ENCODE results near the gene SCRG1. TPM values are rescaled to one million over a fixed set of nuclear protein-coding genes. Genes with fewer than 3 reads are reported as not detected.

The SCRG1 gene
- polyA plus RNA-seq, 3 donors: 0.07 to 0.24 (median 0.08) TPM

- WGBS (ENCODE audit: insufficient coverage): 0% methylated on average over 3 of the region's 3 CpGs
- no peaks in the 10 kb centered on the region for H3K9me3 ChIP-seq (replicated peaks in 1 of 2; ENCODE audit: control insufficient read depth in 1 of 2, insufficient read depth in 1 of 2, low read length in 2 of 2)
- peaks cover 0 to 3% (median 0%) of the 10 kb centered on the region in 3 donors for H3K27me3 Mint-ChIP-seq (ENCODE audit: low read depth in 3 of 3)
- H3K79me2 ChIP-seq (ENCODE audit: insufficient read depth, low read length): peaks cover 11% of the 10 kb centered on the region
- H3K4me1 Mint-ChIP-seq: peaks cover 84% of the 10 kb centered on the region
- H4K20me1 ChIP-seq (ENCODE audit: insufficient read depth, low read length): no peaks in the 10 kb centered on the region
- DNase-seq: peak; percentile 73 to 90 (median 81)
- H3K27me3 ChIP-seq (ENCODE audit: control insufficient read depth in 2 of 2, insufficient read depth in 2 of 2, low read length in 2 of 2): no peaks in the 10 kb centered on the region
- peak overlapping the region; percentile 56 for H3K9ac ChIP-seq (ENCODE audit: insufficient read depth, low read length, poor library complexity, severe bottlenecking)
- H3K36me3 ChIP-seq (replicated peaks in 1 of 2; ENCODE audit: control insufficient read depth in 1 of 2, insufficient read depth in 2 of 2, low read length in 2 of 2): no peaks in the 10 kb centered on the region
- peak overlapping the region; percentile 93 to 96 for H3K27ac ChIP-seq (ENCODE audit: low read depth in 1 of 2, low read length in 2 of 2)
- H3K4me3 ChIP-seq (replicated peaks in 1 of 3; ENCODE audit: low read depth in 2 of 3, low read length in 3 of 3): peak overlapping the region in 2 of 3 experiments; percentile 23 to 71
- H3K4me1 ChIP-seq (ENCODE audit: control insufficient read depth in 1 of 2, insufficient read depth in 2 of 2, low read length in 2 of 2): peaks cover 89 to 93% of the 10 kb centered on the region in 2 donors
- peaks cover 0 to 3% of the 10 kb centered on the region in 2 donors for H3K36me3 Mint-ChIP-seq
- peak overlapping the region in 6 of 7 donors; percentile 95 to 99 (median 97) for H3K27ac Mint-ChIP-seq
- peak overlapping the region; percentile 81 for H3K4me2 ChIP-seq (replicated peaks; ENCODE audit: extremely low read depth, low read length, poor library complexity, severe bottlenecking)
- H2AFZ ChIP-seq (ENCODE audit: insufficient read depth, low read depth, low read length, poor library complexity, severe bottlenecking): peak overlapping the region; percentile 76
- peaks cover 0 to 5% (median 4%) of the 10 kb centered on the region in 7 donors for H3K9me3 Mint-ChIP-seq
- peak overlapping the region; percentile 74 to 95 for H3K4me3 Mint-ChIP-seq
- intact Hi-C loops (cut with micrococcal nuclease): loop anchor here (2.0 to 10.0 kb wide), 7 partner anchors 44 to 410 kb away; partner anchors contain the start of genes HMGB2 (in 2 of the 2) and SAP30 (in 1 of the 2)
- TF ChIP-seq, protein P1, sequence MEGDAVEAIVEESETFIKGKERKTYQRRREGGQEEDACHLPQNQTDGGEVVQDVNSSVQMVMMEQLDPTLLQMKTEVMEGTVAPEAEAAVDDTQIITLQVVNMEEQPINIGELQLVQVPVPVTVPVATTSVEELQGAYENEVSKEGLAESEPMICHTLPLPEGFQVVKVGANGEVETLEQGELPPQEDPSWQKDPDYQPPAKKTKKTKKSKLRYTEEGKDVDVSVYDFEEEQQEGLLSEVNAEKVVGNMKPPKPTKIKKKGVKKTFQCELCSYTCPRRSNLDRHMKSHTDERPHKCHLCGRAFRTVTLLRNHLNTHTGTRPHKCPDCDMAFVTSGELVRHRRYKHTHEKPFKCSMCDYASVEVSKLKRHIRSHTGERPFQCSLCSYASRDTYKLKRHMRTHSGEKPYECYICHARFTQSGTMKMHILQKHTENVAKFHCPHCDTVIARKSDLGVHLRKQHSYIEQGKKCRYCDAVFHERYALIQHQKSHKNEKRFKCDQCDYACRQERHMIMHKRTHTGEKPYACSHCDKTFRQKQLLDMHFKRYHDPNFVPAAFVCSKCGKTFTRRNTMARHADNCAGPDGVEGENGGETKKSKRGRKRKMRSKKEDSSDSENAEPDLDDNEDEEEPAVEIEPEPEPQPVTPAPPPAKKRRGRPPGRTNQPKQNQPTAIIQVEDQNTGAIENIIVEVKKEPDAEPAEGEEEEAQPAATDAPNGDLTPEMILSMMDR (IDR thresholded peaks at IDR 0.05): no peak
Measured at GRCh38 chr4:173415092-173415491, 16.2 kb upstream of the SCRG1 start.

GRCh38 chr4:173414456-173414855 lies 15.5 kb upstream of the SCRG1 start:
- peaks cover 0 to 4% (median 0%) of the 10 kb centered on the region in 3 donors for H3K27me3 Mint-ChIP-seq (ENCODE audit: low read depth in 3 of 3)
- peaks cover 89 to 93% of the 10 kb centered on the region in 2 donors for H3K4me1 ChIP-seq (ENCODE audit: control insufficient read depth in 1 of 2, insufficient read depth in 2 of 2, low read length in 2 of 2)
- peaks cover 84% of the 10 kb centered on the region for H3K4me1 Mint-ChIP-seq
- H3K27ac ChIP-seq (ENCODE audit: low read depth in 1 of 2, low read length in 2 of 2): peak overlapping the region; percentile 53 to 93
- no peaks in the 10 kb centered on the region for H4K20me1 ChIP-seq (ENCODE audit: insufficient read depth, low read length)
- peaks cover 11% of the 10 kb centered on the region for H3K79me2 ChIP-seq (ENCODE audit: insufficient read depth, low read length)
- H3K4me3 ChIP-seq (replicated peaks in 1 of 3; ENCODE audit: low read depth in 2 of 3, low read length in 3 of 3): peak overlapping the region in 1 of 3 experiments; percentile 71
- 48% methylated on average over 3 of the region's 3 CpGs for WGBS (ENCODE audit: insufficient coverage)
- H3K36me3 ChIP-seq (replicated peaks in 1 of 2; ENCODE audit: control insufficient read depth in 1 of 2, insufficient read depth in 2 of 2, low read length in 2 of 2): peaks cover 0 to 5% of the 10 kb centered on the region in 2 donors
- TF ChIP-seq, protein P1 (IDR thresholded peaks at IDR 0.05): no peak
- no peak overlapping the region for H3K9ac ChIP-seq (ENCODE audit: insufficient read depth, low read length, poor library complexity, severe bottlenecking)
- peaks cover 0 to 5% (median 4%) of the 10 kb centered on the region in 7 donors for H3K9me3 Mint-ChIP-seq
- H3K9me3 ChIP-seq (replicated peaks in 1 of 2; ENCODE audit: control insufficient read depth in 1 of 2, insufficient read depth in 1 of 2, low read length in 2 of 2): no peaks in the 10 kb centered on the region
- peak overlapping the region in 1 of 2 donors; percentile 64 for H3K4me3 Mint-ChIP-seq
- DNase-seq: peak in 1 of 3 donors; percentile 16
- peak overlapping the region; percentile 22 for H2AFZ ChIP-seq (ENCODE audit: insufficient read depth, low read depth, low read length, poor library complexity, severe bottlenecking)
- H3K27me3 ChIP-seq (ENCODE audit: control insufficient read depth in 2 of 2, insufficient read depth in 2 of 2, low read length in 2 of 2): no peaks in the 10 kb centered on the region
- H3K4me2 ChIP-seq (replicated peaks; ENCODE audit: extremely low read depth, low read length, poor library complexity, severe bottlenecking): peak overlapping the region; percentile 81
- intact Hi-C loops (cut with micrococcal nuclease): loop anchor here in 1 of 2 donors (2.0 to 10.0 kb wide), 3 partner anchors 44 to 410 kb away; partner anchors contain the start of gene SAP30
- H3K27ac Mint-ChIP-seq: peak overlapping the region in 6 of 7 donors; percentile 95 to 99 (median 97)
- peaks cover 6 to 8% of the 10 kb centered on the region in 2 donors for H3K36me3 Mint-ChIP-seq
